Progenitor cell of endocrine pancreas (in vitro differentiated cells): Measurements from ENCODE around the gene XBP1. TPM values are rescaled to one million over a fixed set of nuclear protein-coding genes. Genes with fewer than 3 reads are reported as not detected.
"Not testable (repeated sequence)": the region's sequence is repeated elsewhere in the genome, so short reads cannot be mapped to it uniquely, and the experiment has no call there.

ENCODE experiments used
- DNase-seq: peaks from one replicate; pipeline ENCODE4 v3.0.0; 2021; ENCODE audit warnings: low spot score; ENCODE audit not compliant: unreplicated experiment
- H3K27ac Mint-ChIP-seq: 2 replicates; pipeline ENCODE4 v1.8.0; 2021; ENCODE audit warnings: mild to moderate bottlenecking, moderate library complexity, mixed read lengths
- H3K27me3 Mint-ChIP-seq: 2 replicates; pipeline ENCODE4 v1.8.0; 2021; ENCODE audit warnings: mixed read lengths
- H3K36me3 Mint-ChIP-seq: 2 replicates; pipeline ENCODE4 v1.8.0; 2022; ENCODE audit warnings: mixed read lengths; ENCODE audit not compliant: insufficient read depth
- H3K4me1 Mint-ChIP-seq: 2 replicates; pipeline ENCODE4 v1.8.0; 2021; ENCODE audit warnings: low read depth, mixed read lengths
- H3K4me3 Mint-ChIP-seq: 2 replicates; pipeline ENCODE4 v1.8.0; 2021; ENCODE audit warnings: low read depth, mild to moderate bottlenecking, moderate library complexity, mixed read lengths
- H3K9me3 Mint-ChIP-seq: 2 replicates; pipeline ENCODE4 v1.8.0; 2021; ENCODE audit warnings: low read depth, mixed read lengths
- CTCF ChIP-seq: fragments of 200-600 bp; sonication (generic); IDR thresholded peaks from one replicate; pipeline ENCODE4 v1.5.0; 2021; ENCODE audit warnings: antibody characterized with exemption, mild to moderate bottlenecking; ENCODE audit not compliant: unreplicated experiment
- total RNA-seq: library from RNA; stranded (reverse); gene quantifications from 2 replicates; pipeline ENCODE4 v1.2.1, GENCODE V29; 2021

The XBP1 gene
- total RNA-seq, 1 donor from 2014 or later: 126 TPM

- no peak for DNase-seq
- H3K4me1 Mint-ChIP-seq: peaks cover 3% of the 10 kb centered on the region
- H3K9me3 Mint-ChIP-seq: no peaks in the 10 kb centered on the region
- no peaks in the 10 kb centered on the region for H3K27me3 Mint-ChIP-seq
- TF ChIP-seq CTCF: no peak
- H3K27ac Mint-ChIP-seq: no peak overlapping the region
- no peaks in the 10 kb centered on the region for H3K36me3 Mint-ChIP-seq
- H3K4me3 Mint-ChIP-seq: no peak overlapping the region
These were observed 39.0 kb downstream of the XBP1 start for GRCh38 chr22:28761449-28761755.

DNA sequence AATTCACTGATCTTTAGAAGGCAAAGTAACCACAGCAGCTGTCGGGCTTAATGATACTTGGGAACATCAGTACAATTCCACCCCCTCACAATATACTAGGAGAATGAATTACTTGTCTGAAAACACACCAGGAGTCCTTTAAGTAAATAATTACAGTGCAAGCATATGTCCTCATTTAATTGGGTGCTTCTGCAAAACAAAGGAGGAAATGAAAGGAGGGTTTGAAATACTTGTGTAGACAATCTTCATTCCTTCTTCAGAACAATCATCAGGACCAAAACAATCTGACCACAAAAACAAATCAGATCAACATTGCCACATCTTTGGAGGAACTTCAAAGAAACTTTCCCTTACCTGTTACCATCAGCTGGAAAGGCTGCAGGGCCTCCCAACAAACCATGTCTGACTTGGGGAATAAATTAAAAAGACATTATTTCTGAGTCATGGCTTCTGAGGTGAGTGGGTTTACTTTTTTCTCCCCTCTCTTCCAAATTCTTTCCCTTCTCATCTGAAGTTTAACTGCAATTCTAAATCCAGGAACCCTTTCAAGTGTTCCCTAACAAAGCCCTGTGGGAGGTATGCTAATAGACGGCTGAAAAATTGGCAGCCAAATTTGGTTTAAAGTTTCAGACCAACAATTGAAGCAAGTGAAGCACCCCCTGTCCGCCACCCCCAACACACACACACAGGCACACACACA, 40.4 kb downstream of the XBP1 start:
- H3K4me3 Mint-ChIP-seq: no peak overlapping the region
- no peaks in the 10 kb centered on the region for H3K27me3 Mint-ChIP-seq
- H3K4me1 Mint-ChIP-seq: peaks cover 3% of the 10 kb centered on the region
- no peak for TF ChIP-seq CTCF
- H3K27ac Mint-ChIP-seq: no peak overlapping the region
- DNase-seq: no peak
- H3K9me3 Mint-ChIP-seq: no peaks in the 10 kb centered on the region
- peaks cover 3% of the 10 kb centered on the region for H3K36me3 Mint-ChIP-seq

DNA sequence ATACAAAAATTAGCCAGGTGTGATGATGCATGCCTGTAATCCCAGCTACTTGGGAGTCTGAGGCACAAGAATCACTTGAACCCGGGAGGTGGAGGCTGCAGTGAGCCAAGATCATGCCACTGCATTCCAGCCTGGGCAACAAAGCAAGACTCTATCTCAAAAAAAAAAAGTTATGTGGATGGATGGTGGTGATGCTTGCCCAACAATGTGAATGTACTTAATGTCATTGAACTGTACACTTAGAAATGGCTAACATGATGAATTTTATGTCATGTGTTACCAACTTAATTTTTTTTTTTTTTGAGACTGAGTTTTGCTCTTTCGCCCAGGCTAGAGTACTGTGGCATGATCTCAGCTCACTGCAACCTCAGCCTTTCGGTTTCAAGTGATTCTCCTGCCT, 45.9 kb downstream of the XBP1 start:
- H3K36me3 Mint-ChIP-seq, H3K27me3 Mint-ChIP-seq, H3K27ac Mint-ChIP-seq, H3K4me3 Mint-ChIP-seq, DNase-seq, H3K9me3 Mint-ChIP-seq, H3K4me1 Mint-ChIP-seq: not testable (repeated sequence)

GRCh38 chr22:28750471-28750881, 49.9 kb downstream of the XBP1 start:
- H3K4me1 Mint-ChIP-seq: no peaks in the 10 kb centered on the region
- DNase-seq: no peak
- H3K9me3 Mint-ChIP-seq: no peaks in the 10 kb centered on the region
- H3K4me3 Mint-ChIP-seq: no peak overlapping the region
- peaks cover 21% of the 10 kb centered on the region for H3K36me3 Mint-ChIP-seq
- H3K27me3 Mint-ChIP-seq: no peaks in the 10 kb centered on the region
- no peak for TF ChIP-seq CTCF
- no peak overlapping the region for H3K27ac Mint-ChIP-seq

Other genes starting within 250 kb of the XBP1 start
- 33.3 and 35.2 TPM in 2 replicates for gene TTC28, start 120.7 kb downstream of the XBP1 start, total RNA-seq
- 24.1 and 25.6 TPM in 2 replicates for gene CHEK2, start 58.7 kb downstream of the XBP1 start, total RNA-seq
- gene HSCB, start 58.5 kb downstream of the XBP1 start, total RNA-seq: 15.3 and 18.5 TPM in 2 replicates
- gene CCDC117, start 27.9 kb downstream of the XBP1 start, total RNA-seq: 39.9 and 40.4 TPM in 2 replicates
- 7.5 and 9.5 TPM in 2 replicates for gene ZNRF3, start 83.0 kb upstream of the XBP1 start, total RNA-seq